Activated naive CD8-positive, alpha-beta T cell treated with anti-CD3 and anti-CD28 coated beads for 36 hours (primary cell): ENCODE measurements around the gene UBQLN4. TPM values are rescaled to one million over a fixed set of nuclear protein-coding genes. Genes with fewer than 3 reads are reported as not detected.
A peak's percentile ranks its signal among the peaks of the same experiment; 100 is the strongest.

ENCODE experiments used
- DNase-seq: peaks from one replicate; pipeline ENCODE4 v3.0.0; 2021
- H3K27ac Mint-ChIP-seq: one replicate; pipeline ENCODE4 v1.8.0; 2022; ENCODE audit warnings: mild to moderate bottlenecking, moderate library complexity, mixed read lengths
- H3K27me3 Mint-ChIP-seq: one replicate; pipeline ENCODE4 v1.8.0; 2022; ENCODE audit warnings: mild to moderate bottlenecking, mixed read lengths
- H3K36me3 Mint-ChIP-seq: one replicate; pipeline ENCODE4 v1.8.0; 2021; ENCODE audit warnings: mild to moderate bottlenecking, mixed read lengths
- H3K4me1 Mint-ChIP-seq: one replicate; pipeline ENCODE4 v1.8.0; 2021; ENCODE audit warnings: mixed read lengths
- H3K4me3 Mint-ChIP-seq: one replicate; pipeline ENCODE4 v1.8.0; 2022; ENCODE audit warnings: mild to moderate bottlenecking, moderate library complexity, mixed read lengths
- H3K9me3 Mint-ChIP-seq: one replicate; pipeline ENCODE4 v1.8.0; 2022; ENCODE audit warnings: mixed read lengths
- total RNA-seq, 2 experiments: library from RNA; stranded (reverse); gene quantifications; one replicate each; pipeline ENCODE4 v1.2.3, GENCODE V29; 2021

The UBQLN4 gene
- total RNA-seq, 2 experiments from 2014 or later = 42.6 to 47.1 TPM

GRCh38 chr1:155993595-155993994, 60.0 kb downstream of the UBQLN4 start:
- peaks cover 7% of the 10 kb centered on the region for H3K4me1 Mint-ChIP-seq
- no peaks in the 10 kb centered on the region for H3K36me3 Mint-ChIP-seq
- H3K27me3 Mint-ChIP-seq = no peaks in the 10 kb centered on the region
- no peak overlapping the region for H3K4me3 Mint-ChIP-seq
- H3K27ac Mint-ChIP-seq = no peak overlapping the region
- H3K9me3 Mint-ChIP-seq = no peaks in the 10 kb centered on the region
- no peak for DNase-seq

DNA sequence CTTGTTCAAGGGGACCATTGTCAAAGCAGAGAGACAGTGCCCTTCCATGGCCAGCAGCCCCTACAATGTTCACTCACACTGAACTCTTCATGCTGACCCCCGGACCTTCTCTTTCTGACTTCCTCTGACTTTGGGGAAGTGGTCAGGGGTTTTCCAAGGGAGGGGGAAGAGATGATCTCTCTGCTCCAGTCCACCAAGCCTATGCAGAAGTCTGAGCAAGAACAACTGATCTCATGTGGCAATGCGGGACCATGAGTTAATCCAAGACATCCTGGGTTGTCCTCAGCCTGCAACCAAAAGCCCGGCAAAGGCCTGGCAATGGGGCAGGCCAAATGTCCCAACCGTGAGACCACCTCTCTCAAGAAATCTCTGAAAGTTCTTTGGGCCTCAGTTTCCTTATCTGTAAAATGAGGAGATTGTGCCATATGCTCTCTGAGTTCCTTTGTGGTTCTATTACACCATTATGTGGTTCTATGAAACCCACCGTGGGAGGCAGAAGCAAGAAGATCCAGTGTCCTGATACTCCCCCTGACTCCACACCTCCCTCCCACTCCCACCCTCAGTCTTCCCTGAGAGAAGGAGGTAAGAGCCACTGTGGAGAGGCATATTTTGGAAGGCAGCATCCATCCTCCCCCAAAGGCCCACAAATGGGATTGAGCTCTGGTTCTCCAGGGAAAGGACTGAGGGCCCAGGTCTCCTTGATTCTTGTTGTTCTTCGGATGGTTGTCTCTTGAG, 63.4 kb downstream of the UBQLN4 start:
- no peak overlapping the region for H3K27ac Mint-ChIP-seq
- H3K4me3 Mint-ChIP-seq = no peak overlapping the region
- no peaks in the 10 kb centered on the region for H3K36me3 Mint-ChIP-seq
- no peak for DNase-seq
- no peaks in the 10 kb centered on the region for H3K9me3 Mint-ChIP-seq
- H3K4me1 Mint-ChIP-seq = peaks cover 7% of the 10 kb centered on the region
- H3K27me3 Mint-ChIP-seq = no peaks in the 10 kb centered on the region

- peaks cover 7% of the 10 kb centered on the region for H3K4me1 Mint-ChIP-seq
- H3K9me3 Mint-ChIP-seq = no peaks in the 10 kb centered on the region
- no peaks in the 10 kb centered on the region for H3K27me3 Mint-ChIP-seq
- H3K36me3 Mint-ChIP-seq = no peaks in the 10 kb centered on the region
- no peak overlapping the region for H3K4me3 Mint-ChIP-seq
- H3K27ac Mint-ChIP-seq = no peak overlapping the region
- peak; percentile 76 for DNase-seq
These were observed 64.2 kb downstream of the UBQLN4 start for GRCh38 chr1:155989242-155990004.

Other genes with a start within 250 kb of the UBQLN4 start
- gene GON4L, start 196.6 kb downstream of the UBQLN4 start, total RNA-seq = 10 to 100 TPM; 39.3 to 41.1 TPM
- gene SYT11, start 194.2 kb downstream of the UBQLN4 start, total RNA-seq = 10 to 100 TPM; 12.2 to 12.8 TPM
- 10 to 100 TPM; 19.4 to 20.0 TPM for gene RIT1, start 142.4 kb downstream of the UBQLN4 start, total RNA-seq
- 10 to 100 TPM; 53.2 to 54.7 TPM for gene KHDC4, start 119.4 kb downstream of the UBQLN4 start, total RNA-seq
- under 1 TPM in 1 of 2 experiments, not detected in 1; 0.16 TPM for gene RXFP4, start 112.2 kb downstream of the UBQLN4 start, total RNA-seq
- gene ARHGEF2, start 75.3 kb downstream of the UBQLN4 start, total RNA-seq = 100 to 1,000 TPM; 135 to 148 TPM
- gene SSR2, start 32.8 kb downstream of the UBQLN4 start, total RNA-seq = 100 to 1,000 TPM; 155 TPM
- gene LAMTOR2, start 984 bp upstream of the UBQLN4 start, total RNA-seq = 10 to 100 TPM; 45.9 to 49.1 TPM
- gene RAB25, start 7.4 kb upstream of the UBQLN4 start, total RNA-seq = under 1 TPM; 0.64 to 0.99 TPM
- under 1 TPM; 0.34 to 0.35 TPM for gene MEX3A, start 28.7 kb upstream of the UBQLN4 start, total RNA-seq
- gene LMNA, start 60.9 kb upstream of the UBQLN4 start, total RNA-seq = 10 to 100 TPM; 32.3 to 37.8 TPM
- 10 to 100 TPM; 13.2 to 16.1 TPM for gene SEMA4A, start 99.8 kb upstream of the UBQLN4 start, total RNA-seq
- gene SLC25A44, start 140.3 kb upstream of the UBQLN4 start, total RNA-seq = 10 to 100 TPM; 55.0 to 60.7 TPM
- 10 to 100 TPM; 83.4 to 87.3 TPM for gene PMF1, start 159.2 kb upstream of the UBQLN4 start, total RNA-seq
- 1 to 10 TPM; 1.6 to 2.2 TPM for gene BGLAP, start 188.4 kb upstream of the UBQLN4 start, total RNA-seq
- 1 to 10 TPM; 4.4 to 4.9 TPM for gene PAQR6, start 194.3 kb upstream of the UBQLN4 start, total RNA-seq
- gene SMG5, start 229.0 kb upstream of the UBQLN4 start, total RNA-seq = 10 to 100 TPM; 90.7 to 92.0 TPM
- 1 to 10 TPM; 7.3 to 7.8 TPM for gene TMEM79, start 230.5 kb upstream of the UBQLN4 start, total RNA-seq
- 10 to 100 TPM; 17.0 to 20.5 TPM for gene GLMP, start 241.9 kb upstream of the UBQLN4 start, total RNA-seq
- not detected for gene VHLL, start 245.5 kb upstream of the UBQLN4 start, total RNA-seq